Measurements from ENCODE around the gene ZNF189. TPM values are rescaled to one million over a fixed set of nuclear protein-coding genes. Genes with fewer than 3 reads are reported as not detected.
A peak's percentile ranks its signal among the peaks of the same experiment; 100 is the strongest.

The ZNF189 gene
- 8.3 TPM for total RNA-seq

GRCh38 chr9:101398068-101398929 lies at the start of gene ZNF189, which contains the start of gene MRPL50:
Gene ZNF189 (plus strand): TSS chr9:101398851. CDS start chr9:101399157, 306 bp downstream.
Gene MRPL50 (minus strand): TSS chr9:101398618. CDS start chr9:101398592, 26 bp downstream.
- DNase-seq (ENCODE audit: low spot score), result peak; percentile 99
- peak; percentile 94 for ATAC-seq

- DNase-seq (ENCODE audit: low spot score), result no peak
- peak; percentile 35 for ATAC-seq
These were observed 48.4 kb upstream of the ZNF189 start for GRCh38 chr9:101350285-101350684.

GRCh38 chr9:101352892-101353463 lies 45.7 kb upstream of the ZNF189 start:
- DNase-seq (ENCODE audit: low spot score), result no peak
- ATAC-seq, result no peak

- ATAC-seq, result no peak
- no peak for DNase-seq (ENCODE audit: low spot score)
These were observed 45.0 kb upstream of the ZNF189 start for GRCh38 chr9:101353683-101354082.

GRCh38 chr9:101354143-101354764 lies 44.4 kb upstream of the ZNF189 start:
- ATAC-seq (peak; percentile 76), DNase-seq (ENCODE audit: low spot score) (no peak)

- DNase-seq (ENCODE audit: low spot score) (no peak), ATAC-seq (peak; percentile 35)
These were observed 43.6 kb upstream of the ZNF189 start for GRCh38 chr9:101354765-101355708.

- no peak for ATAC-seq
These were observed 42.0 kb upstream of the ZNF189 start for GRCh38 chr9:101356619-101357018.

GRCh38 chr9:101359679-101360078 lies 39.0 kb upstream of the ZNF189 start:
- ATAC-seq, result no peak
- no peak for DNase-seq (ENCODE audit: low spot score)

More at GRCh38 chr9:101356619-101357018, 42.0 kb upstream of the ZNF189 start:
- no peak for DNase-seq (ENCODE audit: low spot score)

GRCh38 chr9:101360647-101361046 lies 38.0 kb upstream of the ZNF189 start:
- DNase-seq (ENCODE audit: low spot score), result no peak
- ATAC-seq, result peak; percentile 6

GRCh38 chr9:101362450-101362849 lies 36.2 kb upstream of the ZNF189 start:
- ATAC-seq (peak; percentile 23), DNase-seq (ENCODE audit: low spot score) (no peak)

GRCh38 chr9:101365181-101365580 lies 33.5 kb upstream of the ZNF189 start:
- ATAC-seq (no peak), DNase-seq (ENCODE audit: low spot score) (no peak)

- ATAC-seq, result peak; percentile 6
These were observed 32.5 kb upstream of the ZNF189 start for GRCh38 chr9:101366038-101366756.

GRCh38 chr9:101367323-101367722 lies 31.3 kb upstream of the ZNF189 start:
- peak; percentile 4 for ATAC-seq
- DNase-seq (ENCODE audit: low spot score), result no peak

More at GRCh38 chr9:101366038-101366756, 32.5 kb upstream of the ZNF189 start:
- DNase-seq (ENCODE audit: low spot score), result no peak

- ATAC-seq, result peak; percentile 4
- DNase-seq (ENCODE audit: low spot score), result no peak
These were observed 29.4 kb upstream of the ZNF189 start for GRCh38 chr9:101369286-101369685.

- ATAC-seq (peak; percentile 9), DNase-seq (ENCODE audit: low spot score) (no peak)
These were observed 28.6 kb upstream of the ZNF189 start for GRCh38 chr9:101369884-101370531.

GRCh38 chr9:101371813-101372212 lies 26.8 kb upstream of the ZNF189 start:
- no peak for ATAC-seq
- no peak for DNase-seq (ENCODE audit: low spot score)

GRCh38 chr9:101372327-101373118 lies 26.1 kb upstream of the ZNF189 start:
- DNase-seq (ENCODE audit: low spot score), result no peak
- no peak for ATAC-seq

GRCh38 chr9:101375546-101375945 lies 23.1 kb upstream of the ZNF189 start:
- ATAC-seq, result peak; percentile 56
- peak; percentile 64 for DNase-seq (ENCODE audit: low spot score)

Measured in left lobe of liver (tissue), 2 donors.